Stimulated activated CD8-positive, alpha-beta memory T cell treated with anti-CD3 and anti-CD28 coated beads, Interleukin-12 subunit alpha, Interleukin-12 subunit beta, amount 100 ng/mL, for 1 hour (primary cell): ENCODE results near the gene ACSL3.
"Not testable (repeated sequence)": the region's sequence is repeated elsewhere in the genome, so short reads cannot be mapped to it uniquely, and the experiment has no call there.

Experiments used
- DNase-seq: peaks from one replicate; pipeline ENCODE4 v3.0.0-alpha.2; 2020; ENCODE audit warnings: low read depth

ACSL3 gene

GRCh38 chr2:222976521-222977061 lies 115.8 kb downstream of the ACSL3 start:
- DNase-seq: no peak

DNA sequence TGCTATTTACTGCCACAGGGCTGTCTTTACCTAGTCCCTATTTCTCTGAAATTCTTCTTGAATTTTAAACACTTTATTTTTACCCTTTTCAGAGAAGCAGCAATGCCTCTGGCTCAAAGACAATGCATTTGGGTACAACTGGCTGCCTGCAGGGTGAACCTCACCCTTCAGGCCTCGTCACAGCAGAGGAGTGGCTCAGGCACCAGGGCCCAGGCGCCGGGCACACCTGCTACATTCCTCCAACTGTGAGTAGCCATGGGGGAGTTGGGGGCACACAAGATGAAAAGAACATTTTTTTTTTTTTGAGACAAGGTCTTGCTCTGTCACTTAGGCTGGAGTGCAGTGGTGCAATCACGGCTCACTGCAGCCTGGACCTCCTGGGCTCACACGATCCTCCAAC lies 116.3 kb downstream of the ACSL3 start:
- no peak for DNase-seq

GRCh38 chr2:222978850-222979249 lies 118.0 kb downstream of the ACSL3 start:
- DNase-seq: no peak

DNA sequence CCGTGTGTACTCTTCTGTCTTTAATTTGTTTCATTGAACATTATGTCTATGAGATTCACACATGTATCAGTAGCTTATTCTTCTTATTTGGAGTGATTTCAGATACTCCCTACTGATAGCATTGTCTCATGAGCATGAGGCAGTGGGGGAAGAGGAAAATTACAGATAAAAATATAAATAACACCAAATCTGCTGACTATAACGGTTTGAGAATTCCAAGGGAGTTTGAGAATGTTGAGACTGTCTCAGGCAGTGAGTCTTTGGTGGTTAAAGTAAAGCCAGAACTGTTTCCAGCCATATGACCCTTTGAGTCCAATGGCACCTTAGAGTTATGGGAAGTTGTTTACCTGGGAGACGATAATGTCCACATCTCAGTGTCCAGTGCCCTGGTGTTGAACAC lies 118.6 kb downstream of the ACSL3 start:
- DNase-seq: no peak

- no peak for DNase-seq
These were observed 121.4 kb downstream of the ACSL3 start for GRCh38 chr2:222982010-222982908.

DNA sequence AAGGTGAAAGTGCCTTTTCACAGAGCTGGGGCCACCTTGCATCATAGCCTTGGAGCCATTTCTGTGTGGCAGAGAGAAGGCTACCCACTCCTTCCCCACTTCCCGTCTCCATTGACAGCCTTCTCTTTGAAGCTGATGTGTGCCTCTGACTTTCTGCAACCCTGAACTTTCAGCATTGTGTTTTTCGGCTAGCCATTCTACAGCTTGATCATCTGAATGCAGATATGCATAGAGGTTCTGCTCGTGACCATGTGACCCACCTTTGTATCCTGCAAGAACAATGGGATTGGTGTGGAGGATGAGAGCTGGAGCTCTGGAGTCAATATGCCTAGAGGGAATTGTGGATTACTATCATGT lies 122.1 kb downstream of the ACSL3 start:
- DNase-seq: no peak

DNA sequence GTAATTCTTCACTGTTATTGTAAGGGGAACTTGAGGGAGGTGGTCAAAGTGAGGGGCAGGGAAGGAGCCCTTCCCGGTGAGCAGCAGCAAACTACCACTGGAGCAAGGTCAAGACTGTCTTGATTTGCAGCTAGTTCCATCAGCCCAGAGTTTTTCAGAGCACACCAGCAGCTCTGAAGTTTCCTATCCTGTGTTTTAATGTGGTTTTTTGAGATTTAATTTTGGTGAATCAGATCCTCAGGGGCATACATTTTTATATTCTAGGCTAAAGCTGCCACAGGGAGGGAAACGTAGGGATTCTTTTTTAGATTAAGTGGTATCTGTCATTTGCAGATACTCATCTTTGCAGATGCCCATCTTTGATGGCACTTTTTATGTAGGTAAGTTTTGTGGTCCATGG lies 124.1 kb downstream of the ACSL3 start:
- DNase-seq: no peak

- no peak for DNase-seq
These were observed 128.6 kb downstream of the ACSL3 start for GRCh38 chr2:222989431-222989830.

- not testable (repeated sequence) for DNase-seq
These were observed 129.4 kb downstream of the ACSL3 start for GRCh38 chr2:222990206-222990605.

- DNase-seq: no peak
These were observed 131.3 kb downstream of the ACSL3 start for GRCh38 chr2:222992137-222992536.
